ENCODE results near the gene PHF2. TPM values are rescaled to one million over a fixed set of nuclear protein-coding genes. Genes with fewer than 3 reads are reported as not detected.

The PHF2 gene
- total and polyA plus RNA-seq, 7 donors = 10.9 to 31.9 (median 21.4) TPM

DNA sequence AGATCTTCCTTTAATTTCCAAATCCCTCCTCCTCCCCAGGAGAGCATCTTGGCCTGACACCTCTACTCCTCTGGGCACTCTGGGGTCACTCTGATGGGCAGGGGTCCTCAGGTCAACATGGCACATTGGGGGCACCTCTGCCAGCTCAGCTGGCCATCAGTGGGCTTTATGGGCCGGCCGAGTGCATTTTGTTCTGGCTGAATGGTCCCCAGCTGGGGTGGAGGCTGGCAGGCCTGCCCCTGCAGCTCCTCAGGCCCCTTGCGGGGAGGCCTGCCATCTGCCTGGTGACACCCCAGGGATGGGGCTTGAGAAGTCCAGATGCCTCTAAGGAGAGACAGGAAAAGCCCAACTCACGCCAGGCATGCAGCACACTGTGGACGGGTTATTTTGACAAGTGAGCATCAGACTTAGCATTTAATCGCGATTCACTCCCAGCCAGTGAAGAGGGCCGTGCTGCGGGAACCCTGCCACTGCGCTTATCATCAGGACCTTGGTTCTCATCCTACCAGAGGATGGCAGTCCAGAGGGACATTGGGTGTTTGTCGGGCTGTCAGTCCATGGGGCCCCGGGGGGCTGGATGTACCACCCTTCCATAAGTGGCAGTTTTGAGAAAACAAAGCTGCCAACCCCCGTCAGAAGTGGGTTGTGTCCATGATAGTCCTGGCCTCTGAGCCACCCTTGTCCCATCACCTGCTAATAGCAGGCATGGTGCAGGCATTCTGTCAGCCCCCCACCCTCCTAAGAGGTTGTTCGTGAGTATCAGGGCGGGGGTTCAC is 21.7 kb downstream of the PHF2 start:
- intact Hi-C loops (cut with DNase I) = no loop called here
- no peak overlapping the region for H3K27ac ChIP-seq
- H3K36me3 ChIP-seq = no peaks in the 10 kb centered on the region
- no peak overlapping the region for H3K4me3 ChIP-seq
- H3K9me3 ChIP-seq = no peaks in the 10 kb centered on the region
- TF ChIP-seq EP300 (IDR thresholded peaks at IDR 0.05) (no peak), POLR2AphosphoS5 (IDR thresholded peaks at IDR 0.05) (no peak), CTCF (IDR thresholded peaks at IDR 0.05) (no peak), POLR2A (IDR thresholded peaks at IDR 0.05) (no peak)
- WGBS, 2 donors = 87 to 90% methylated on average over 15 of the region's 15 CpGs
- no peaks in the 10 kb centered on the region for H3K27me3 ChIP-seq
- H3K4me1 ChIP-seq = peaks cover 0 to 56% (median 40%) of the 10 kb centered on the region in 4 donors
- DNase-seq = no peak

GRCh38 chr9:93598647-93599241 is 22.4 kb downstream of the PHF2 start:
- H3K9me3 ChIP-seq = no peaks in the 10 kb centered on the region
- H3K4me3 ChIP-seq = no peak overlapping the region
- peaks cover 0 to 57% (median 40%) of the 10 kb centered on the region in 4 donors for H3K4me1 ChIP-seq
- TF ChIP-seq POLR2AphosphoS5 (IDR thresholded peaks at IDR 0.05) = no peak
- TF ChIP-seq POLR2A (IDR thresholded peaks at IDR 0.05) = no peak
- no peak for TF ChIP-seq CTCF (IDR thresholded peaks at IDR 0.05)
- TF ChIP-seq EP300 (IDR thresholded peaks at IDR 0.05) = no peak
- no peaks in the 10 kb centered on the region for H3K36me3 ChIP-seq
- no peak overlapping the region for H3K27ac ChIP-seq
- DNase-seq = no peak
- intact Hi-C loops (cut with DNase I) = no loop called here
- WGBS, 2 donors = 20 to 46% methylated on average over 11 of the region's 11 CpGs
- H3K27me3 ChIP-seq = no peaks in the 10 kb centered on the region

DNA sequence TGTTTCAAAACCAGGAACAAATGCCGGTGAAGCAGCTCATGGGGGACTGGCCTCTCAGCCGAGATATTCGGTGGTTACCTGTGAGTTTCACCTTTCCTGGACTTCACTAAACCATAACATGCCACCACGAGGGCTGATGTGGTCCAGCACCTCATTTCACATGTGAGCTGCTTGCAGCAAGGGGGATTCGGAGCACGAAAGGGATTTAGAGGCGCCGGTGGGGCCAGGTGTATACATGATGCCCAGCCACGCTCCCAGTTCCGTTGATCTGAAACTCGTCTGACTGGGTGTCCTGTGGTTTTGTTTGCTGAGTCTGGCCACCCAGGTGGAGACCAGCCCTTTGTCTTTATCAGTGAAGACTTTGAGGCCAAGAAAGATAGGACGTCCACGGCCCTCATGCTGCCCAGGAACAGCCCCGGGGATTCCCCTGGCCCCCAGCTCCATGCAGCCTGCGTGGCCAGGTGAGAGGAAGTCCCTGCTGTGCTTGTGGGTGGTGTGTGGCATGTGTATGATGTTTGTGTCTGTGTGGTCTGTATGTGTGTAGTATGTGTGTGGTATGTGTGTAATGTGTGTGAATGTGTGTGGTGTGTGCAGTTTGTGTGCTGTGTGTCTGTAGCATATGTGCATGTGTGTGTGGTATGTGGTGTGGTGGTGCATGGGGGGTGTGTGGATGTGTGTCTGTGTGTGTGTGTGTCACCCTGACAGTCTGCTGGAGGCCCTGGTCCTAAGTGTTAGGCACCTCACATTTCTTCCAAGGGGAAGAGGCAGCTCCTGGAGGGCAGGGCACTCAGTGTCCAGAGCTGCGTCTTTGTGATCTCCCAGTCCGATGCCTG is 23.4 kb downstream of the PHF2 start:
- intact Hi-C loops (cut with DNase I) = no loop called here
- TF ChIP-seq POLR2AphosphoS5 (IDR thresholded peaks at IDR 0.05) = no peak
- WGBS, 2 donors = 71 to 76% methylated on average over 17 of the region's 17 CpGs

GRCh38 chr9:93600504-93600903 is 24.1 kb downstream of the PHF2 start:
- TF ChIP-seq POLR2A (IDR thresholded peaks at IDR 0.05) (no peak), CTCF (IDR thresholded peaks at IDR 0.05) (no peak), POLR2AphosphoS5 (IDR thresholded peaks at IDR 0.05) (no peak), EP300 (IDR thresholded peaks at IDR 0.05) (no peak)
- intact Hi-C loops (cut with DNase I) = no loop called here
- Histone ChIP-seq H3K4me3 (no peak overlapping the region), H3K9me3 (no peaks in the 10 kb centered on the region), H3K27ac (no peak overlapping the region), H3K4me1 (peaks cover 0 to 52% (median 35%) of the 10 kb centered on the region in 4 donors), H3K27me3 (no peaks in the 10 kb centered on the region), H3K36me3 (no peaks in the 10 kb centered on the region)
- WGBS, 2 donors = 11 to 21% methylated on average over 3 of the region's 3 CpGs
- DNase-seq = no peak

More for the DNA sequence above, 23.4 kb downstream of the PHF2 start:
- Histone ChIP-seq H3K4me1 (peaks cover 0 to 52% (median 37%) of the 10 kb centered on the region in 4 donors), H3K27me3 (no peaks in the 10 kb centered on the region), H3K4me3 (no peak overlapping the region), H3K9me3 (no peaks in the 10 kb centered on the region), H3K27ac (no peak overlapping the region), H3K36me3 (no peaks in the 10 kb centered on the region)
- DNase-seq = no peak

DNA sequence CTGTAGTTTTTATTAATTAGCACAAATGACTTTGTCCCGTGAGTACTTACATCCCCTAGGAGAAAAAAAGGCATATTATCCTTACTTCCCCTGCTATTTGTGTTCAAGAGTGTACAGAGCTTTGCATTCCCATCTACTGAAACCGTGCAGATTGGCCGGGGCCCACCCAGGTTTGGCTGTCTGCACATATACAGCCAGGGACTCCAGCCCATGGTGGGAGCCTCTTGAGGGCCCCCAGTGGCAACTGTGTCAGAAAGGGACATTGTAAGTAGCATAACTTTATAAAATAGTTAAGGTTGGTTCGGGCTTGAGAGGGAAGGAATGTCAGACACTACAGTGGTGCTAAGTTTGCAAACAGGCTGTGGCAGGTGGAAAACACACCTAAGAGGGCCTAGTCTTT is 24.7 kb downstream of the PHF2 start:
- H3K27ac ChIP-seq = no peak overlapping the region
- intact Hi-C loops (cut with DNase I) = no loop called here
- no peaks in the 10 kb centered on the region for H3K36me3 ChIP-seq
- H3K27me3 ChIP-seq = no peaks in the 10 kb centered on the region
- no peaks in the 10 kb centered on the region for H3K9me3 ChIP-seq
- DNase-seq = no peak
- H3K4me1 ChIP-seq = peaks cover 0 to 52% (median 35%) of the 10 kb centered on the region in 4 donors
- TF ChIP-seq EP300 (IDR thresholded peaks at IDR 0.05) (no peak), POLR2AphosphoS5 (IDR thresholded peaks at IDR 0.05) (no peak), POLR2A (IDR thresholded peaks at IDR 0.05) (no peak), CTCF (IDR thresholded peaks at IDR 0.05) (no peak)
- no peak overlapping the region for H3K4me3 ChIP-seq
- 75 to 95% methylated on average over 4 of the region's 4 CpGs for WGBS, 2 donors

All from sigmoid colon (tissue), 7 donors.